ENCODE data around the gene GALNT9.

Gene GALNT9

GRCh38 chr12:132171968-132172521, 157.3 kb downstream of the GALNT9 start:
- DNase-seq (ENCODE audit: low read depth, low spot score) = no peak

- DNase-seq (ENCODE audit: low read depth, low spot score) = no peak
Measured at GRCh38 chr12:132171293-132171967, 158.0 kb downstream of the GALNT9 start.

- DNase-seq (ENCODE audit: low read depth, low spot score) = no peak
Measured at GRCh38 chr12:132170637-132171292, 158.6 kb downstream of the GALNT9 start.

- DNase-seq (ENCODE audit: low read depth, low spot score) = no peak
Measured at GRCh38 chr12:132170094-132170636, 159.2 kb downstream of the GALNT9 start.

DNA sequence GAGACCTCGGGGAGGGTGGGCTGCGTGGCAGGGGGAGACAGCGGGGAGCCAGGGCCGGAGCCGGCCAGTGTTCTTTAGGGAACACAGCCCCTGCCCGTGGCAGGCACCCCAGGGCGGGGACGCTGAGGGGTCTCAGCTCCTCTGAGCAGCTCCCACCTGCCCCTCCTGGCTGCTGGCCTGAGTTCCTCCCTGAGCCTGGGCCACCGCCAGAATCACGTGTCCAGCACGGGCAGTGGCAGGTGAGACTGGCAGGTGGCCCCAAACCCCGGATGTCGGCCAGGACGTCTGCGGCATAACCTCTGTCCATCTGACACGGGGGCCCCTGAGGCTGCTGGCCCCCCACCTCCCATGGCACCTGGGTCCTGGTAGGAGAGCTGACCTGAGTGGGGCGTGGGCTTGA, 160.0 kb downstream of the GALNT9 start:
- no peak for DNase-seq (ENCODE audit: low read depth, low spot score)

DNA sequence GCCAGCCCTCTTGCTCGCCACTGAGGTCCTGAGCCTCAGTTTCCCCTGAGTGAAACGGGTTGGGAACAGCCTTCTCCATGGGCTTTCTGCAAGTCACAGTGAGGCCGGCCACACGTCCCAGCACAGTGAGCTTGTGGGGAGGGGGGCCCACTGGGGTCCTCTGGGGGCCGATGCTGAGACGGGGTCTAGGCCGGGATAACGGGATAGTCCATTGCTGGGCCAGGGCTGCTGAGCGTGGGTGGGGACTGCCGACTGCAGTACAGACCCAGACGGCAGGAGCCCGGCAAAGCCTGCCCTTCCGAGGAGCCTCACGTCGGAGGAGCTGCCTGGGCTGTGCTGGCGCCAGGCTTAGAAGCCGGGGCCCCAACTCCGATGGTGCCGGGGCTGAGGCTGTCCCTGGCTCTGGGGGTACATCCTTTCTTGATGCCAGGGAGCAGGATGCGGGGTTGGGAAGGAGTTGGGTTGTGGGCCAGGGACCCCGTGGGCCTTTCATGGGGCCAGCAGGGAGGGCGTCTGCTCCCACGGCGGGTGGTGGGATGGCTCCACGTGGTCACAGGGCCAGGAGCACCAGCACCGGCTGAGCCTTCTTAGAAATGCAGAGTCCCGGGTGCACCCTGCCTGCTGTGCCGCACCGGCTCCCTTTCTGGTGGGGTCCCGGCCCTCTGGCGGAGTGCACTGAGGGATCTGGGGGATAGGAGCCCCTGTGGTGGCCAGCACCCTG, 160.9 kb downstream of the GALNT9 start:
- no peak for DNase-seq (ENCODE audit: low read depth, low spot score)

- no peak for DNase-seq (ENCODE audit: low read depth, low spot score)
Measured at GRCh38 chr12:132167611-132168310, 161.6 kb downstream of the GALNT9 start.

DNA sequence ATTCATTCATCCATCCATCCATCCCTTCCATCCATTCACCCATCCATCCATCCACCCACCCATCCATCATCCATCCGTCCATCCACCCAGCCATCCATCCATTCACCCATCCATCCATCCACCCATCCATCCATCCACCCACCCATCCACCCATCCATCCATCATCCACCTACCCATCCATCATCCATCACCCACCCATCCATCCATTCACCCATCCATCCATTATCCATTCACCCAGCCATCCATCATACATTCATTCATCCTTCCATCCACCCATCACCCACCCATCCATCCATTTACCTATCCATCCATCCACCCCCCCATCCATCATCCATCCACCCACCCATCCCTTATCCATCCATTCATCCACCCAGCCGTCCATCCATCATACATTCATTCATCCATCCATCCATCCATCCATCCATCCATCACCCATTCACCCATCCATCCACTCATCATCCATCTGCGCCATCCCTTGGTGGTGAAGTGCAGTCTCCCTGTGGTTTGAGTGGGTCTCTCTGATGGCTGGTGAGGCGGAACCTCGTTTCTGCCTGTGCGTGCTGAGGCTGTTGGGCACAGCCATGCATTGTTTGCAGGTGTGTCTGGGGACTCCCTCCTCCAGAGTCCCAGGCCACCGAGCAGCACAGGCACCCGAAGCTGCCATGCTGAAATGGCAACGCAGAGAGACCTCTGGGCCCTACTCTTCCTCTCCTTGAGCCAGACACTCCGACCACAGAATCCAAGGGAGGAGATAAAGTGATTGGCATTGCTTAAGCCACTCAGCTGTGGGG, 162.4 kb downstream of the GALNT9 start:
- DNase-seq (ENCODE audit: low read depth, low spot score) = no peak

GRCh38 chr12:132166093-132166492, 163.3 kb downstream of the GALNT9 start:
- no peak for DNase-seq (ENCODE audit: low read depth, low spot score)

- no peak for DNase-seq (ENCODE audit: low read depth, low spot score)
Measured at GRCh38 chr12:132165584-132165983, 163.8 kb downstream of the GALNT9 start.

GRCh38 chr12:132164426-132164825, 165.0 kb downstream of the GALNT9 start:
- no peak for DNase-seq (ENCODE audit: low read depth, low spot score)

DNA sequence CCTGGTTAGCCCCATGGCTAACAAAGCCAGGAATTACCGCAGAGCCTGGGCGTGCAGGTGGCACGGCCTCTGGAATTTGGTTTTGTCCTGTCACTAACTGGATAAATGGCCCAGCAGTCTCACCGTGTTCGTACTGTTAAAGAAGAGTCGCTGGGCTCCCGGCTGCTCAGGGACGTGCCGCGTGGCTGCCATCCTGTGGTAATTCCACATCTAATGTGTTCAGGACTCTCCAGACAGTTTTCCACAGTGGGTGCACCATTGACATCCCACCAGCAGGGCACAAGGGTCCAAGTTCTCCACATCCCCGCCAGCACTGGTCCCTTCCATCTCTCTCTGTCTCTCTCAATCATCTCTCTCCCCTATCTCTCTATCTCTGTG, 165.5 kb downstream of the GALNT9 start:
- no peak for DNase-seq (ENCODE audit: low read depth, low spot score)

GRCh38 chr12:132163041-132163910, 166.1 kb downstream of the GALNT9 start:
- no peak for DNase-seq (ENCODE audit: low read depth, low spot score)

GRCh38 chr12:132162508-132163031, 166.8 kb downstream of the GALNT9 start:
- DNase-seq (ENCODE audit: low read depth, low spot score) = peak; percentile 13

- no peak for DNase-seq (ENCODE audit: low read depth, low spot score)
Measured at GRCh38 chr12:132161796-132162507, 167.4 kb downstream of the GALNT9 start.

DNA sequence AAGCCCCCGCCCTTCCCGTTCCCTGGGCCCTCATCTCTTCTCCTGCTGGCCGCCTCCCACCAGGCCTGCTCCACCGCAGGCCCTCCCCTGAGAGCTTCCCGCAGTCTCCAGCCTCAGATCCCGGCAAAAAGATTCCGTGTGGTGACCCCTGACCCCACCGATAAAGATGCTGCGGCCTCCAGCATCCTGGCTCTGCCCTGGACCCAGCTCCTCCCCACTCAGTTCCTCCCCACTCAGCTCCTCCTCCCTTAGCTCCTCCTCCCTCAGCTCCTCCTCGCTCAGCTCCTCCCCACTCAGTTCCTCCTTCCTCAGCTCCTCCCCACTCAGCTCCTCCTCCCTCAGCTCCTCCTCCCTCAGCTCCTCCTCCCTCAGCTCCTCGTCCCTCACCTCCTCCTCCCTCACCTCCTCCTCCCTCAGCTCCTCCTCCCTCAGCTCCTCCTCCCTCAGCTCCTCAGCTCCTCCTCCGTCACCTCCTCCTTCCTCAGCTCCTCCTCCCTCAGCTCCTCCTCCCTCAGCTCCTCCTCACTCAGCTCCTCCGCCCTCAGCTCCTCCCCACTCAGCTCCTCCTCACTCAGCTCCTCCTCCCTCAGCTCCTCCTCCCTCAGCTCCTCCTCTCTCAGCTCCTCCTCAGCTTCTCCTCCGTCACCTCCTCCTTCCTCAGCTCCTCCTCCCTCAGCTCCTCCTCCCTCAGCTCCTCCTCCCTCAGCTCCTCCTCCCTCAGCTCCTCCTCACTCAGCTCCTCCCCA, 168.2 kb downstream of the GALNT9 start:
- no peak for DNase-seq (ENCODE audit: low read depth, low spot score)

DNA sequence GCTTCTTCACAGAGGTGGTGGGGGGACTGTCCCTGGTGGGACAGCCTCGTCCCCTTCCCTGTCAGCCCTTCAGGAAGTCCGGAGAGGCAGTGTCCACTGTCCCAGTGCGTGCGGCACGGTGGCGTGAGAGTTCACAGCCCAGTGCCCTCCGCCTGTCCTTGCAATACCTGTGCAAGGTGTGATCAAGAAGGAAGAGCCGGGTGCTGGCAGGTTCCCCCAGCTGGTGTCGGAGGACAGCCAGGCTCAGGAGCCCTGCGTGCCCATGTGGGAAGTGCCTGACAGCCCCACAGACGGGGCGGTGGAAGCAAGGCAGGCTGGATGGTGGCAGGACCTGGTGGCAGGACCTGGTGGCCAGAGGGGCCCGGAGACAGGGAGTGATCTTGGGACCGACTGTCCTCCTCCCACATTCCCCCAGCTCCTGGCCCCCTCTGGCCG, 168.8 kb downstream of the GALNT9 start:
- DNase-seq (ENCODE audit: low read depth, low spot score) = no peak

DNA sequence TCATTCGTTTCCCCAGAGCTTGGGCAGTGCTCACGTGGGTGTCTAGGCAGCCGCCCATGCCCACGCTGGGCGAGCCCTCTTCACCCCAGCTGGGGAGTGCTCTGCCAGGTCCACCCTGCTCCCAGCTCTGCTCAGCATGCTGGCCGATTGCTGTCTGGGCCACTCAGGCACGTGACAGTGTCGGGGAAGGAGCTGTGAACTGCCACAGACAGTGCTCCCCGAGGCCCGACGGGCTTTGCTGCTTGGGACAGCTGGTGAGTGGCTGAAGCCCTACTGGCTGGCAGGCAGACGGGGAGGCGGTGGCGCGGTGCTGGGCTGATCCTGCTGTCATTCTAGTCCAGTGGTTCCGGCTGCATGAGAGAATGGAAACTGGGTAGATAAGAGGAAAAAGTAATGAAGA, 169.4 kb downstream of the GALNT9 start:
- DNase-seq (ENCODE audit: low read depth, low spot score) = no peak
